Measurements from ENCODE around the gene MAN2B1. TPM values are rescaled to one million over a fixed set of nuclear protein-coding genes. Genes with fewer than 3 reads are reported as not detected.
A peak's percentile ranks its signal among the peaks of the same experiment; 100 is the strongest.

Gene MAN2B1
- total RNA-seq, 6 experiments from 2014 or later: 49.9 to 69.9 (median 65.2) TPM

DNA sequence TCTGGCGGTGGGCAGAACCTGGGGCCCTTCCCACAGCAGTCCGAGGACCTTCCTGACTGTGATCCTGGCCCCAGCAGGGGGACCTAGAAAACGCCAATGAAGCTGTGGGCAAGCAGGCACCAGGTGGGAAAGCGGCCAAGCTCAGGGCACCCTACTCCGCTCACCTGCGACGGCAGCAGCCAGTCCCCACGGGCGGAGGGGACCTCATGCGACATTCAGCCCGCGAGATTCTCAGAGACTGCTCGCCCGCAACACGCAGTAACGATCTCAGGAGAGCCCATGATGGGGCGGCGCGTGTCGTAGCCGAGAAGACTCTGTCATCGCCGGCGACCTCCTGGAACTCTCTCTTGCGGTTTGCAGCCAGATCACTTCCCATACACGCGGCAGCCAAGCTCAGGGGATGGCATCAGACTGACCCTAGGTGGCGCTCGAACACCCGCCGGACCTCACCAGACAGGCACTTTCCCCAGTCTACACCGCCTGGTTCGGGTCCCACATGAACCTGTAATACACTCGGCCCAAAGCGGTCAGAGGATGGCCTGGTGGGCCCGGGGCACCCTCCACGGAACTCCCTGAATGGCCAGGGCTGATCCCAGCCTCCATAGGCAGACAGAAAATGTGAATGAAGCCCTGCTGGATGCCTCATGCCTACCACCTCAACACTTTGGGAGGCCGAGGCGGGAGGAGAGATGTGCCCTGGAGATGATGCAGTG, 26.5 kb downstream of the MAN2B1 start:
- no peaks in the 10 kb centered on the region; the same call in 1 of the 2 replicates for H3K27me3 Mint-ChIP-seq (ENCODE audit: insufficient read depth)
- TF ChIP-seq, protein P1, sequence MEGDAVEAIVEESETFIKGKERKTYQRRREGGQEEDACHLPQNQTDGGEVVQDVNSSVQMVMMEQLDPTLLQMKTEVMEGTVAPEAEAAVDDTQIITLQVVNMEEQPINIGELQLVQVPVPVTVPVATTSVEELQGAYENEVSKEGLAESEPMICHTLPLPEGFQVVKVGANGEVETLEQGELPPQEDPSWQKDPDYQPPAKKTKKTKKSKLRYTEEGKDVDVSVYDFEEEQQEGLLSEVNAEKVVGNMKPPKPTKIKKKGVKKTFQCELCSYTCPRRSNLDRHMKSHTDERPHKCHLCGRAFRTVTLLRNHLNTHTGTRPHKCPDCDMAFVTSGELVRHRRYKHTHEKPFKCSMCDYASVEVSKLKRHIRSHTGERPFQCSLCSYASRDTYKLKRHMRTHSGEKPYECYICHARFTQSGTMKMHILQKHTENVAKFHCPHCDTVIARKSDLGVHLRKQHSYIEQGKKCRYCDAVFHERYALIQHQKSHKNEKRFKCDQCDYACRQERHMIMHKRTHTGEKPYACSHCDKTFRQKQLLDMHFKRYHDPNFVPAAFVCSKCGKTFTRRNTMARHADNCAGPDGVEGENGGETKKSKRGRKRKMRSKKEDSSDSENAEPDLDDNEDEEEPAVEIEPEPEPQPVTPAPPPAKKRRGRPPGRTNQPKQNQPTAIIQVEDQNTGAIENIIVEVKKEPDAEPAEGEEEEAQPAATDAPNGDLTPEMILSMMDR (IDR thresholded peaks at IDR 0.05): peak; percentile 79
- H3K27ac Mint-ChIP-seq: peak overlapping the region; percentile 53; the same call in 1 of the 2 replicates
- peak; percentile 25 for DNase-seq
- H3K9me3 Mint-ChIP-seq: peaks cover 30% of the 10 kb centered on the region
- peak overlapping the region; percentile 65 for H3K4me3 Mint-ChIP-seq
- H3K36me3 Mint-ChIP-seq (ENCODE audit: low read depth): peaks cover 19% of the 10 kb centered on the region
- H3K4me1 Mint-ChIP-seq (ENCODE audit: low read depth): peaks cover 7% of the 10 kb centered on the region; the same call in 1 of the 2 replicates

DNA sequence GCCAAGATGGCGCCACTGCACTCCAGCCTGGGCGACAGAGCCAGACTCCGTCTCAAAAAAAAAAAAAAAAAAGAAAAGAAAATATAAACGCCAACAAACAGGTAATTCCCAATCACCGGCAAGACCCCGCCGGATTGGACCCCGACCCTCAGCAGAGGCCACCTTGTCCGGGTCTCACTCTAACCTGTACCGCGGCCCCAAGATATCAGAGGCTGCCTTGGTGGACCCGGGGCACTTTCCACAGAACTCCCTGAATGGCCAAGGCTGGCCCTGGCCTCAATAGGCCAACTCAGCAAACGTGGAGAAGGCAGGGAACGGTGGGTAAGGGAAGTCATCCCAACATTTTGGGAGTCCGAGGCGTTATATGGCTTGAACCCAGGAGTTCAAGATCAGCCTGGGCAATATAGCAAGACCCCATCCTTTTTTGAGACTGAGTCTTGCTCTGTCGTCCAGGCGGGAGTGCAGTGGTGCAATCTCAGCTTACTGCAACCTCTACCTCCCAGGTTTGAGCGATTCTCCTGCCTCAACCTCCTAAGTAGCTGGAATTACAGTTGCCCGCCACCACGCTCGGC, 27.8 kb downstream of the MAN2B1 start:
- Mint-ChIP-seq H3K27me3 (ENCODE audit: insufficient read depth) (no peaks in the 10 kb centered on the region; the same call in 1 of the 2 replicates), H3K4me3 (no peak overlapping the region), H3K9me3 (peaks cover 39% of the 10 kb centered on the region), H3K36me3 (ENCODE audit: low read depth) (peaks cover 27% of the 10 kb centered on the region), H3K27ac (no peak overlapping the region), H3K4me1 (ENCODE audit: low read depth) (peaks cover 7% of the 10 kb centered on the region; the same call in 1 of the 2 replicates)
- no peak for DNase-seq
- TF ChIP-seq, protein P1 (IDR thresholded peaks at IDR 0.05): no peak

DNA sequence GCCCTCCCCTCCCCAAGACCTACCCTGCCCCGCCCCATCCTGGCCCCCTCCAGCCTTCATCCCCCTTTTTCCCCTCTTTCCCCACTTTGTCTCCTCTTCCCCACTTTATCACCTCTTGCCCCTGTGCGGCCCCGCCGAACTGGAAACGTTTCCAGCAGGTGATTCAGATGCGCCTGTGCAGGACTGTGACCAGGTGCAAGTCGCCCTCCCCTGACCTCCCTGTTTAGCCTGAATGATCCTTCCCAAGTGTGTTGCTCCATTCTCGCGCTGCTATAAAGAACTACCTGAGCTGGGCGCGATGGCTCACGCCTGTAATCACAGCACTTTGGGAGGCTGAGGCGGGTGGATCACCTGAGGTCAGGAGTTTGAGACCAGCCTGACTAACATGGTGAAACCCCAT, 29.9 kb downstream of the MAN2B1 start:
- no peak for DNase-seq
- Mint-ChIP-seq H3K4me3 (no peak overlapping the region), H3K4me1 (ENCODE audit: low read depth) (peaks cover 7% of the 10 kb centered on the region; the same call in 1 of the 2 replicates)

DNA sequence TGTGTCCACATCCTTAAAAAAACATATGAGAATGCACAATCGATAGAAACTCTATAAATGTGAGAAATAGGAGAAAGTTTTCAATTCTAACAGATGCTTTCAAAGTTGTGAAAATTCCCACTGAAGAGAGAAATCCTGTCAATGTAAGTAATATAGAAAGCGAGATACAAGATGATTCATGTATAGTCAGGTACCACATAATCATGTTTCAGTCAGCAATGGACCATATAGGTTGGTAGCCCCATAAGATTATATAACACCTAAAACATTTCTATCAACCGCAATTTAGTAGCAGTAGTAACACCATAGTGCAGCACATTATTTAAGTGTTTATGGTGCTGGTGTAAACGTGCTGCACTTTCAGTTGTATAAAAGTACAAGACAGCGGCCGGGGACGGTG, 37.3 kb downstream of the MAN2B1 start:
- peaks cover 91% of the 10 kb centered on the region for H3K9me3 Mint-ChIP-seq
- H3K4me1 Mint-ChIP-seq (ENCODE audit: low read depth): no peaks in the 10 kb centered on the region
- no peak for DNase-seq
- H3K4me3 Mint-ChIP-seq: no peak overlapping the region
- H3K27ac Mint-ChIP-seq: no peak overlapping the region
- H3K36me3 Mint-ChIP-seq (ENCODE audit: low read depth): peaks cover 74% of the 10 kb centered on the region
- TF ChIP-seq, protein P1 (IDR thresholded peaks at IDR 0.05): no peak
- H3K27me3 Mint-ChIP-seq (ENCODE audit: insufficient read depth): peaks cover 4% of the 10 kb centered on the region

More for the DNA sequence above, 29.9 kb downstream of the MAN2B1 start:
- Mint-ChIP-seq H3K27ac (no peak overlapping the region), H3K36me3 (ENCODE audit: low read depth) (peaks cover 39% of the 10 kb centered on the region), H3K27me3 (ENCODE audit: insufficient read depth) (no peaks in the 10 kb centered on the region; the same call in 1 of the 2 replicates), H3K9me3 (peaks cover 50% of the 10 kb centered on the region)
- TF ChIP-seq, protein P1 (IDR thresholded peaks at IDR 0.05): no peak

DNA sequence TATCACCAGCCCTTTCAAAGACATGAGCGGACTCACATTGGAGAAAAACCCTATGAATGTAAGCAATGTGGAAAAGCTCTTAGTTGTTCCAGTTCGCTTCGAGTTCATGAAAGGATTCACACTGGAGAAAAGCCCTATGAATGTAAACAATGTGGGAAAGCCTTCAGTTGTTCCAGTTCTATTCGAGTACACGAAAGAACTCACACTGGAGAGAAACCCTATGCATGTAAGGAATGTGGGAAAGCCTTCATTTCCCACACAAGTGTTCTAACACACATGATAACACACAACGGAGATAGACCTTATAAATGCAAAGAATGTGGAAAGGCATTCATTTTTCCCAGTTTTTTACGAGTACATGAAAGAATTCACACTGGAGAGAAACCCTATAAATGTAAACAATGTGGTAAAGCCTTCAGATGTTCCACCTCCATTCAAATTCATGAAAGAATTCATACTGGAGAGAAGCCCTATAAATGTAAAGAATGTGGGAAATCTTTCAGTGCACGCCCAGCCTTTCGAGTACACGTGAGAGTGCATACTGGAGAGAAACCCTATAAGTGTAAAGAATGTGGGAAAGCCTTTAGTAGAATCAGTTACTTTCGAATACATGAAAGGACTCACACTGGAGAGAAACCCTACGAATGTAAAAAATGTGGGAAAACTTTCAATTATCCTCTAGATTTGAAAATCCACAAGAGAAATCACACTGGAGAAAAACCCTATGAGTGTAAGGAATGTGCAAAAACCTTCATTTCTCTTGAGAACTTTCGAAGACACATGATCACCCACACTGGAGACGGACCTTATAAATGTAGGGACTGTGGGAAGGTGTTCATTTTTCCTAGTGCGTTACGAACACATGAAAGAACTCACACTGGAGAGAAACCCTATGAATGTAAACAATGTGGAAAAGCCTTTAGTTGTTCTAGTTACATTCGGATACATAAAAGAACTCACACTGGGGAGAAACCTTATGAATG, 38.2 kb downstream of the MAN2B1 start:
- Mint-ChIP-seq H3K27me3 (ENCODE audit: insufficient read depth) (peaks cover 4% of the 10 kb centered on the region), H3K9me3 (peaks cover 88% of the 10 kb centered on the region), H3K36me3 (ENCODE audit: low read depth) (peaks cover 72% of the 10 kb centered on the region), H3K4me3 (no peak overlapping the region; the same call in 1 of the 2 replicates), H3K4me1 (ENCODE audit: low read depth) (0 out of 2 replicates have a peak, but pooled peaks cover 3% of the 10 kb centered on the region), H3K27ac (no peak overlapping the region)
- DNase-seq: peak; percentile 32
- TF ChIP-seq, protein P1 (IDR thresholded peaks at IDR 0.05): no peak

Data from HFFc6 (cell line).